NCI-H128 (cell line): ENCODE results near the gene BAHCC1.
"Not testable (repeated sequence)": the region's sequence is repeated elsewhere in the genome, so short reads cannot be mapped to it uniquely, and the experiment has no call there.

ENCODE experiments used
- DNase-seq: peaks from one replicate; lab custom pipeline; 2025; ENCODE audit not compliant: unreplicated experiment; lab: John Stamatoyannopoulos, UW

Gene BAHCC1

DNA sequence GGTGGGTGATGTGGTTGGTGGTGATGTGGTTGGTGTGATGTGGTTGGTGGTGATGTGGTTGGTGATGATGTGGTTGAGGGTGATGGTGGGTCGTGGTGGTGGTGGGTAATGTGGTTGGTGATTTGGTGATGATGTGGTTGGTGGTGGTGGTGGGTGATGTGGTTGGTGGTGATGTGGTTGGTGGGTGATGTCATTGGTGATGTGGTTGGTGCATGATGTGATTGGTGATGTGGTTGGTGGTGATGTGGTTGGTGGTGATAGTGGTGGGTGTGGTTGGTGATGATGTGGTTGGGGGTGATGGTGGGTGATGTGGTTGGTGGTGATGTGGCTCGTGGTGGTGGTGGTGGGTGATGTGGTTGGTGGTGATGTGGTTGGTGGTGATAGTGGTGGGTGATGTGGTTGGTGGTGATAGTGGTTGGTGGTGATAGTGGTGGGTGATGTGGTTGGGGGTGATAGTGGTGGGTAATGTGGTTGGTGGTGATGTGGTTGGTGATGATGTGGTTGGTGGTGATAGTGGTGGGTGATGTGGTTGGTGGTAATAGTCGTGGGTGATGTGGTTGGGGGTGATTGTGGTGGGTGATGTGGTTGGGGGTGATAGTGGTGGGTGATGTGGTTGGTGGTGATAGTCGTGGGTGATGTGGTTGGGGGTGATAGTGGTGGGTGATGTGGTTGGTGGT is 30.6 kb downstream of the BAHCC1 start:
- not testable (repeated sequence) for DNase-seq

- no peak for DNase-seq
Measured at GRCh38 chr17:81426393-81427172, 31.3 kb downstream of the BAHCC1 start.

DNA sequence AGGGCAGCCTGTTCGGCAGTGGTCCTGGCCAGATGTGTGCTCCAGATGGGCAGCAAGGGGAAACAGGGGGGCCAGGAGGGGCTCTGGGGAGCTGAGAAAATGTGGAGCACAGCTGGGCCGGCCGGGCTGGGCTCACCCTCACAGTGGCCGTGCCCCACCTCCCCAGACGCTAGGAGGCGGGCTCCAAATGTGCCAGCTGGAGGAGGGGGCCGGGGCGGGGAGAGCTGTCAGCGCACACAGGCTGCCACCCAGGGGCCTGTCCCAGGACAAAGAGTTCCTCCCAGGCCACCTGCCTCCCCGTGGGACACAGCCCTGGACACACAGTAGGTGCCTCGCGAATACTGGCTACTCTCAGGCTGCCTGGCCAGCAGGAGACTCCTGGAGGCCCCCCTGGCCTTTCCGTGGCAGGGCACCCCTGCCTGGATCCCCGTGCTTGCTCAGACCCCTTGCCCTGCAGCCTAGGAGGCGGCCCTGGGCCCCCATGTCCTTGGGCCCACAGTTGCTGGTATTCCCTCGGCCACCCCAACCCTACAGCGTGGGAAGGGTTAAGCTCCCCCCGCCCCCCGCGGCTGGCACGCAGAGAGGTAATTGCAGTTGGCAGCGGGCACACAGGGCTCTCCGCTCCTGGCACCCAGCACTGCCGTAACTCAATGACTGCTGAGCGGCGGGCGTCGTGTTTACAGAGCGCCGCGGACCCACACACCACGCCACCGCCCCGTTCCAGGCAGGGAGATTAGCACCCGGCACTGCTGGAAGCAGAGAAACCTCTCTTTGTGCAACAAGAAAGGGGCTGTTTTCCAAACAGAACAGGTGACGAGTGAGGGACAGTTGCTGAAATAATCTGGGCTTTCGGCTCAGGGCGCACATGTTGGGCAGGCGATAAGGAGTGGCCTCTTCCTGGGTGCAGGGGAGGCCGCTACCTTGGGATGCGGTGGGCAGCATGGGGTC is 32.2 kb downstream of the BAHCC1 start:
- DNase-seq: no peak

GRCh38 chr17:81428121-81428515 is 32.9 kb downstream of the BAHCC1 start:
- no peak for DNase-seq

- DNase-seq: no peak
Measured at GRCh38 chr17:81428516-81428915, 33.3 kb downstream of the BAHCC1 start.

DNA sequence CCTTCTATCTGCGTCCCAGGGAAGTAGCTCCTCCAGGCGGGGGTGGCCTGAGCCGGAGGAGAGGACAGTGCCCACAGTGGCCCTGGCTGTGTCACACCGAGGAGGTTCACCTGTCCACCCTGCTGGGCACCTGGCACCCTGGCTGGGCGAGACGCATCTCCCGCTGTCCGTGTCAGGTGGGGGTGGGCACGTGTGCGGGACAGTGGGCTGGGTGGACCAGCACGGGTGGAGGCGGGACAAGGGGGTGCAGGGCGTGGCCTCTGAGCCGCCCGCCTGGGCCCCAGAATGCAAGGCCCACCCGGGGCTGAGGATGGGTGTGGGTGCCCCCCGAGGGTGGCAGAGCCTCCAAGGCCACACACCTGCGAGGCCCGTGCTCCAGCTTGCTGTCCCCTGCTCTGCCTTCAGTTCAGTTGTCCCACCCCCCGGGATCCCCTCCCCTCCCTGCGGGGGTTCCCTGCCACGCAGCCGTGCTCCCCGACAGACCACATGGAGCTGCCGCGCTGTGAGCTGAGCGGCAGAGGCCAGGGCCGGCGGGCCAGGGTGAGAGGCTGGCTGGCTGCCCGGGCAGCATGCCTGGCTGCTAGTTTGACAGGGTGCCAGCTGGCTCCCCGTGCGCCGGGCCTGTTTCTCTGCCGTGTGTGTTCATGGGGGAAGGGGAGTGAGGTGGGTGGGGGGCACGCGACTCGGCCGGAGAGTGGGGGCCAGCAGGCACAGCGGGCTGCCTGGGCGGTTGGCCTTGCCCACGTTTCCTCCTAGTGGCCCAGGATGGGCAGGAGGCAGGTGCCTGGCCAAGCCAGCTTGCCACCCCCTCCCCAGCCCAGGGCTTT is 33.9 kb downstream of the BAHCC1 start:
- DNase-seq: peak; percentile 51

DNA sequence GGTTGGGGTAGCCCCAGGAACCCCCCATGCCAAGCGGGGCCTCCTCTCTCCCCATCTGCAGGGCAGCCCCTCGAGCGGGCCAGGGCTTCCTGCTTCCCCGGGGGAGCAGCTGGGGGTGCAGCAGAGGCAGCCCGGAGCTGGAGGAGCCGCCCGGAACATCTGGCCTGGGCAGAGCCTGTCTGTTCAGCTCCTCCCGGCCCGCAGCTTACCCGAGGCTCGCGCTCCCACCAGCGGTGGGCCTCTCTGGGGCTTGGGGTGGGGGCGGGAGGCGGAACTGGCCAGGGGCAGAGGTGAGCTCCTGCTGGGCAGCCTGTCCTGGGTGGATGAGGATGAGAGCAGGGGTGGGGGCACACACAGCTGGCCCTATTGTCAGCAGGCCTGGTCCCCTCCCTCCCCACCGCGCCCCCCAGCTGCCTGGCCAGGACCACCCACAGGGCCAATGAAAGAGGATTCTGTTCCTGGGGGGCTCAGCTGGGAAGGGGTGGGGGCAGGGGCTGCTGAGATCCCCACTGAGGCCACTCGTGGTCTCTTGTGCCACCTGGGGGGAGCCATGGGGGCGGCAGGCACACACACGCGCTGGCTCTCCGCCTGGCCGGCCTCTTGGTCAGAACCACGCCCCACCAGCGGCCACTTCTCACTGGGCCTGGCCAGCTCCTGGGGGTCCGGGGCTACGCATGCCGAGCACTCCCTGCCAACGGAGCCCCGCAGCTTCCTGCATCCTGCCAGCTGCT is 34.7 kb downstream of the BAHCC1 start:
- DNase-seq: no peak

DNA sequence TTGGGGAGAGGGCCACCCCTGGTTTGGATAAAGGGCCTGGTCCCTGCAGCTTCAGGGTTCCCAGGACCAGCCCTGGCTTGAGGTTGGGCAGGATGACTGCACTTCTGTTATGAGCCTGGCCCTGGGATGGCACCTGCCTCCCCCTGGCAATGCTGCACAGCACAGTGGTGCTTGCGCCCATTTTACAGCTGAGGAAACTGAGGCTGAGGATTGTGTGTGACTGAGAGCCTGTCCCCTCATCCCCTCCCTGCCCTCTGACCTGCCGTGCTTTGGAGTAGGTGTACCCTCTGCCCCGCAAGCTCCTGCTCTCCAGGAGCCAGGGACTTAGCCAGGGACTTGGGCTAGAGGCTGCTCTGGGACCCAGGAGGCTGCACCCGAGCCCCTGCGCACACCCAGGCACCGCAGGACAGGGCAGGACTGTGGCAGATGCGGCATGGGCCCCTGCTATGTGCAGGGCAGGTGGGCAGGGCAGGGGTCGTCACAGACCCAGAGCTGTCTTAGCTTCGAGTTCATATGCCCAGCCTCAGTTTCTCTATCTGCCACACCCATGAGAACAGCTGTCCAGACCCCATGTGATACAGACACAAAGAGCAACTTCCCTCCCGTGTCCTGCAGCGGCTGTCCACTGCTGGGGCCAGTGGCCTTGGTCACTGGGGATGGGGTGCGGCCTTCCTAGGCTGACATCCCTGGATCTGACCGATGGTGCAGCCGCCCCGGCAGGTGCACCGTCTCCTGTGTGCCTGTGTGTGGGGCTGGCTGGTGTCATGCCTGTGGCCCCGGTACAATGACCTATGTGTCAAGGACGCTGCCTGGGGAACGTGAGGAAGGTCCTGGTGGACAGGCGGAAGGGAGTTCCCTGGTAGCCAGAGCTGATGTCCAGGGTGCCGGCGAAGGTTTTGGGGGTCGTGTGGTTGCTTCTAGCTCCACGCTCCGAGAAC is 36.6 kb downstream of the BAHCC1 start:
- DNase-seq: no peak

GRCh38 chr17:81432941-81433340 is 37.7 kb downstream of the BAHCC1 start:
- DNase-seq: peak; percentile 54

DNA sequence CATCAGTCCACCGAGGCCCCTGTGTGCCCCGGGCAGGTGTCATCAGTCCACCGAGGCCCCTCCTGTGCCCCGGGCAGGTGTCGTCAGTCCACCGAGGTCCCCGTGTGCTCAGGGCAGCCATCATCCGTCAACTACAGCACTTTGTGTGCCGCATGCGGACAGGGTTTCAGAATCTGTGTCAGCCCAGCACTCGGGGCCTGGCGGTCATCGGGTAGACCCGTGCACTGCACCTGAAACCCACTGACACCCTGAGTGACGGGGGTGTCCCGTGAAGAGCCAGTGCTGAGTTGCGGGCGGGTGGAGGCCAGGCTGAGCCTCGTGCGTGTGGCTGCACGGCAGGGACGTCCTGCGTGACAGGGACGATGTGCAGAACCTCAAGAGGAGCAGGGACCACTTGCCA is 38.4 kb downstream of the BAHCC1 start:
- no peak for DNase-seq

DNA sequence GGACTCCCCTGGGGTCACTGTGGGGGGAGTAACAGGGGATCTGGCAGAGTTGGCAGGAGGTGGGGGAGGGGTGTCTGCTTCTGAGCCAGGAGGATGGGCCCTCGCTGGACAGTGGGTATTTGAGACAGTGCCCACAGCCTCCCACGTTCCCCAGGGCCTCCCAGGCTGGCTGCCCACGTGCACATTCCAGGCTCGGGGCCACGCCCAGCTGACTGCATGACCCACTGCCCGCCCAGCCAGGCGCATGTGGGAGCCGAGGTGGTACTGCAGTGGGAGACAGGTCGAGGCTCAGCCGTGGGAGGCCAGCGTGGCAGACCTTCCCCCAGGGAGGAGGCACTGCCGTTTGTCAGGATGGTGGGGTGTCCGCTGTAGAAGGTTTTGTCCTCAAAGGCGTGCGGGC is 38.8 kb downstream of the BAHCC1 start:
- DNase-seq: no peak

DNA sequence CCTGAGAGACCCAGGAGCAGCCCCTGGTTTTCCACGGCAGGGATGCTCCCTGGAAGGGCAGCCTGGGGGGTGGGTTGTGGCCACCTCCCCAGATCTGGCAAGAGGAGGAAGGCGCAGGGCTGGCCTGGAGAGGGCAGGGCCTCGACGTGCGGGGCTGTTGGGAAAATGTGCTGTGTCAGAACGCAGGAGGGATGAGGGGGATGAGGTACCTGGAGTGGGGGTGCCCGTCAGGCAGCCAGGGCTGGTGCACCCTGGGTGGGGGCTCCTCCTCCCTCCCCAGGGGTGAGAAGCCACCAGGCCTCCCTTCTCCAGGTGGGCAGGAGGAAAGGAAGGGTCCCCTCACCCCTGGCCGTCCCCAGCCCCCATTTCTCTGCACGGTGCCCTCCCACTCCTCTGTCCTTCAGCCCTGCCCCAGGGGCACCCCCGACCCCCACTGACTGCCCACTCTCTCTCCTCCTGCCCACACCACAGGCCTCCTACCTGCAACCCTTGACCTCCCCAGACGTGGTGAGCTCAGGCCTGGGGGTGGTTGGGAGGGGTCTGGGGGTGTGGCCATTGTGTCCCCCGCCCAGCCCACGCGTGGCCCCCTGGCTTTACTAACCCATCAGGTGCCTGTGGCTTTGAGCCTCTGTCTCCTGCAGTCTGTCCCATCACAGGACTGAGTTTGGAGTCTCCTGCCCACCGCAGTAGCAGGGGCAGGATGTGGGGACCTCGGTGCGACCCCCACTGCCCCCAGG is 39.6 kb downstream of the BAHCC1 start:
- DNase-seq: no peak

- no peak for DNase-seq
Measured at GRCh38 chr17:81435652-81436293, 40.5 kb downstream of the BAHCC1 start.

GRCh38 chr17:81436294-81436849 is 41.1 kb downstream of the BAHCC1 start:
- no peak for DNase-seq

DNA sequence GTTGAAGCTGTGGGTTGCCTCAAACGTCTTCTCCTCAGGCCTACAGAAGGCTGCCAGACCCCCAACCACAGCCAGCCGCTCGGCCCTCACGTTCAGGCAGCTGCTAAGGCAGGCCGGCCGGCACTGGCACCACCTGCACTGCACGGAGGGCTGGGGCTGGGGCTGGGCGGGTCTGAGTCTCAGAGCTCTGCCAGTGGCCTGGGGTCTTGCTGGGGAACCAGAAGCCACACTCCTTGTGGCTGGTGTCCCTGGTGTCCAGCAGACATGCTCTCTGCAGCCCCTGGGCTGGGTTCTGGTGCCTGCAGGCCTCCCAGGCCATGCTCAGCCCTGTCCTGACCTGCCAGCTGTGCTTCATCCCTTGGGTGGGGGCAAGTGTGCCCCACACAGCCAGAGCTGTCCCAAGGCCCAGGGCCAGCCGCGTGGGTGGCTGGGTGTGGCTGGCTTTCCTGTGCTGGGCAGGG is 42.0 kb downstream of the BAHCC1 start:
- DNase-seq: no peak

- no peak for DNase-seq
Measured at GRCh38 chr17:81438007-81438659, 42.9 kb downstream of the BAHCC1 start.

GRCh38 chr17:81438688-81439087 is 43.4 kb downstream of the BAHCC1 start:
- DNase-seq: no peak
